ENCODE data around the gene LIMS2. TPM values are rescaled to one million over a fixed set of nuclear protein-coding genes. Genes with fewer than 3 reads are reported as not detected.

LIMS2 gene
- total and polyA plus RNA-seq, 10 donors, result 62.5 to 437 (median 115) TPM

- Histone ChIP-seq H3K36me3 (peaks cover 0 to 39% (median 0%) of the 10 kb centered on the region in 6 donors), H3K4me1 (peaks cover 26 to 87% (median 66%) of the 10 kb centered on the region in 6 donors), H3K27me3 (replicated peaks in 1 of 7) (no peaks in the 10 kb centered on the region), H3K4me3 (peak overlapping the region in 1 of 8 donors; percentile 21), H3K9me3 (no peaks in the 10 kb centered on the region), H3K27ac (peak overlapping the region in 6 of 8 donors; percentile 36 to 87 (median 67))
- no peak for TF ChIP-seq CTCF (IDR thresholded peaks at IDR 0.05 in 8 of 11, conservative IDR thresholded peaks at IDR 0.05 in 3 of 11)
- peak in 2 of 3 donors; percentile 35 to 59 for TF ChIP-seq POLR2AphosphoS5 (IDR thresholded peaks at IDR 0.05)
- intact Hi-C loops (cut with DNase I; ENCODE audit: low total_unique reads), result loop anchor here (10.0 kb wide), 1 partner anchor 54 kb away; no protein-coding TSS in a partner anchor
- DNase-seq, result peak; percentile 80
- WGBS, 5 donors, result 22 to 60% (median 55%) methylated on average over 6 to 12 of the region's 12 CpGs
These were observed 26.2 kb downstream of the LIMS2 start for GRCh38 chr2:127649100-127649611.

GRCh38 chr2:127648321-127648720, 27.0 kb downstream of the LIMS2 start:
- no peak overlapping the region for H3K4me3 ChIP-seq
- H3K36me3 ChIP-seq, result peaks cover 0 to 30% (median 0%) of the 10 kb centered on the region in 6 donors
- peak overlapping the region in 5 of 8 donors; percentile 13 to 96 (median 63) for H3K27ac ChIP-seq
- intact Hi-C loops (cut with DNase I; ENCODE audit: low total_unique reads), result loop anchor here (10.0 kb wide), 1 partner anchor 54 kb away; no protein-coding TSS in a partner anchor
- H3K27me3 ChIP-seq (replicated peaks in 1 of 7), result no peaks in the 10 kb centered on the region
- 80 to 92% (median 89%) methylated on average over 4 to 6 of the region's 6 CpGs for WGBS, 5 donors
- H3K4me1 ChIP-seq, result peaks cover 26 to 84% (median 64%) of the 10 kb centered on the region in 6 donors
- peak; percentile 70 for DNase-seq
- no peaks in the 10 kb centered on the region for H3K9me3 ChIP-seq
- no peak for TF ChIP-seq POLR2A (IDR thresholded peaks at IDR 0.05)
- TF ChIP-seq POLR2AphosphoS5 (IDR thresholded peaks at IDR 0.05), result no peak
- TF ChIP-seq CTCF (IDR thresholded peaks at IDR 0.05 in 8 of 11, conservative IDR thresholded peaks at IDR 0.05 in 3 of 11), result no peak

GRCh38 chr2:127647242-127648190, 27.8 kb downstream of the LIMS2 start:
- TF ChIP-seq POLR2A (IDR thresholded peaks at IDR 0.05) (no peak), CTCF (IDR thresholded peaks at IDR 0.05 in 8 of 11, conservative IDR thresholded peaks at IDR 0.05 in 3 of 11) (no peak), POLR2AphosphoS5 (IDR thresholded peaks at IDR 0.05) (peak in 1 of 3 donors; percentile 7)
- Histone ChIP-seq H3K4me3 (no peak overlapping the region), H3K4me1 (peaks cover 28 to 84% (median 63%) of the 10 kb centered on the region in 6 donors), H3K9me3 (no peaks in the 10 kb centered on the region), H3K27me3 (replicated peaks in 1 of 7) (no peaks in the 10 kb centered on the region), H3K27ac (peak overlapping the region in 6 of 8 donors; percentile 13 to 96 (median 59)), H3K36me3 (peaks cover 0 to 22% (median 0%) of the 10 kb centered on the region in 6 donors)
- WGBS, 5 donors, result 80 to 92% (median 83%) methylated on average over 15 to 16 of the region's 16 CpGs
- intact Hi-C loops (cut with DNase I; ENCODE audit: low total_unique reads), result loop anchor here (10.0 kb wide), 1 partner anchor 53 kb away; no protein-coding TSS in a partner anchor
- peak; percentile 72 for DNase-seq

All from spleen (tissue), 11 donors.